ENCODE measurements around the gene TRPV2. TPM values are rescaled to one million over a fixed set of nuclear protein-coding genes. Genes with fewer than 3 reads are reported as not detected.
A peak's percentile ranks its signal among the peaks of the same experiment; 100 is the strongest.

TRPV2 gene
- total and polyA plus RNA-seq, 9 of the 15 experiments (the other 6 are each of a cell fraction or from before 2014, with no cell fraction given), result 10.0 to 97.5 (median 30.3) TPM

GRCh38 chr17:16398270-16399267 is 16.8 kb upstream of the TRPV2 start (continued):
- TF ChIP-seq THRB (CRISPR knock-in tag; conservative IDR thresholded peaks at IDR 0.05) (no peak), TRIM24 (IDR thresholded peaks at IDR 0.05) (peak; percentile 57 to 62), CHD7 (IDR thresholded peaks at IDR 0.05; ENCODE audit: low read depth, low read length) (no peak), RERE (CRISPR knock-in tag; IDR thresholded peaks at IDR 0.05; ENCODE audit: borderline replicate concordance) (no peak), FOSL1 (tag; conservative IDR thresholded peaks at IDR 0.05) (peak; percentile 90), FOXJ2 (tag; IDR thresholded peaks at IDR 0.05) (peak; percentile 53; the same call in 1 of the 2 replicates), ARNT (IDR thresholded peaks at IDR 0.05) (no peak)
